ENCODE data around the gene GGT6. TPM values are rescaled to one million over a fixed set of nuclear protein-coding genes. Genes with fewer than 3 reads are reported as not detected.

GGT6 gene
- total RNA-seq, 1 experiment from 2014 or later, result 3.7 TPM

GRCh38 chr17:4519361-4519788 is 41.0 kb downstream of the GGT6 start:
- no peaks in the 10 kb centered on the region for H3K9me2 ChIP-seq (ENCODE audit: insufficient read depth)
- no TSS peak for BruUV-seq (replicated peaks)
- intact Hi-C loops (cut with micrococcal nuclease; ENCODE audit: unreplicated experiment), result no loop called here
- H3K27me3 ChIP-seq (ENCODE audit: insufficient read depth, low read depth), result no peaks in the 10 kb centered on the region
- TF ChIP-seq EZH2 (IDR thresholded peaks at IDR 0.05; ENCODE audit: low read depth) (no peak), CTCF (conservative IDR thresholded peaks at IDR 0.05) (no peak)
- ChIA-PET CTCF (interaction anchor here (0.6 to 1.3 kb wide), 3 partner anchors 36 to 51 kb away, joined by 3 to 5 read pairs (median 4); no protein-coding TSS in a partner anchor), POLR2A (ENCODE audit: unreplicated experiment) (interaction anchor here (0.7 kb wide), 1 partner anchor 42 kb away, joined by 5 read pairs; no protein-coding TSS in a partner anchor)
- H3K36me3 ChIP-seq (ENCODE audit: low read depth), result peaks cover 16% of the 10 kb centered on the region; the same call in 1 of the 2 replicates
- peaks cover 76% of the 10 kb centered on the region for H3K79me2 ChIP-seq (ENCODE audit: low read depth)
- DNase-seq, result peak in 1 of 2 experiments; percentile 75
- no peak overlapping the region for H3K4me3 ChIP-seq
- no peak overlapping the region for H3K4me2 ChIP-seq
- no peak overlapping the region for H2AFZ ChIP-seq
- H3K9me3 ChIP-seq (ENCODE audit: insufficient read depth, low read depth), result no peaks in the 10 kb centered on the region
- H3K27ac ChIP-seq, result peak overlapping the region; percentile 87
- H3F3A ChIP-seq (ENCODE audit: insufficient read depth, low read depth), result peaks cover 60% of the 10 kb centered on the region
- H4K20me1 ChIP-seq (ENCODE audit: insufficient read depth), result no peaks in the 10 kb centered on the region
- peaks cover 70% of the 10 kb centered on the region for H3K4me1 ChIP-seq (replicated peaks; ENCODE audit: insufficient read depth)

GRCh38 chr17:4518901-4519300 is 41.5 kb downstream of the GGT6 start:
- H3K9me2 ChIP-seq (ENCODE audit: insufficient read depth), result no peaks in the 10 kb centered on the region
- H3K9me3 ChIP-seq (ENCODE audit: insufficient read depth, low read depth), result no peaks in the 10 kb centered on the region
- ChIA-PET POLR2A (ENCODE audit: unreplicated experiment) (interaction anchor here (0.5 to 0.6 kb wide), 2 partner anchors 26 to 409 kb away, joined by 3 read pairs; no protein-coding TSS in a partner anchor), CTCF (interaction anchor here (0.6 to 1.3 kb wide), 2 partner anchors 48 to 50 kb away, joined by 4 to 5 read pairs; no protein-coding TSS in a partner anchor)
- intact Hi-C loops (cut with micrococcal nuclease; ENCODE audit: unreplicated experiment), result no loop called here
- H3K36me3 ChIP-seq (ENCODE audit: low read depth), result peaks cover 11% of the 10 kb centered on the region; the same call in 1 of the 2 replicates
- H4K20me1 ChIP-seq (ENCODE audit: insufficient read depth), result no peaks in the 10 kb centered on the region
- H3K4me2 ChIP-seq, result no peak overlapping the region
- DNase-seq, result no peak
- no TSS peak for BruUV-seq (replicated peaks)
- H2AFZ ChIP-seq, result no peak overlapping the region
- H3F3A ChIP-seq (ENCODE audit: insufficient read depth, low read depth), result peaks cover 60% of the 10 kb centered on the region
- H3K79me2 ChIP-seq (ENCODE audit: low read depth), result peaks cover 74% of the 10 kb centered on the region
- peaks cover 75% of the 10 kb centered on the region for H3K4me1 ChIP-seq (replicated peaks; ENCODE audit: insufficient read depth)
- H3K4me3 ChIP-seq, result no peak overlapping the region
- H3K27ac ChIP-seq, result peak overlapping the region; percentile 87
- TF ChIP-seq CTCF (conservative IDR thresholded peaks at IDR 0.05) (no peak), EZH2 (IDR thresholded peaks at IDR 0.05; ENCODE audit: low read depth) (no peak)
- no peaks in the 10 kb centered on the region for H3K27me3 ChIP-seq (ENCODE audit: insufficient read depth, low read depth)

GRCh38 chr17:4516735-4517134 is 43.6 kb downstream of the GGT6 start:
- H3K36me3 ChIP-seq (ENCODE audit: low read depth), result no peaks in the 10 kb centered on the region
- H3K9me3 ChIP-seq (ENCODE audit: insufficient read depth, low read depth), result no peaks in the 10 kb centered on the region
- TF ChIP-seq EZH2 (IDR thresholded peaks at IDR 0.05; ENCODE audit: low read depth) (no peak), CTCF (conservative IDR thresholded peaks at IDR 0.05) (no peak)
- no peak overlapping the region for H3K4me3 ChIP-seq
- H3K27me3 ChIP-seq (ENCODE audit: insufficient read depth, low read depth), result no peaks in the 10 kb centered on the region
- H3K4me1 ChIP-seq (replicated peaks; ENCODE audit: insufficient read depth), result peaks cover 88% of the 10 kb centered on the region
- no peak overlapping the region for H2AFZ ChIP-seq
- POLR2A ChIA-PET (ENCODE audit: unreplicated experiment), result no interaction called here
- H3K4me2 ChIP-seq, result peak overlapping the region; percentile 19; the same call in 1 of the 2 replicates
- BruUV-seq (replicated peaks), result no TSS peak
- intact Hi-C loops (cut with micrococcal nuclease; ENCODE audit: unreplicated experiment), result no loop called here
- DNase-seq, result no peak
- peaks cover 63% of the 10 kb centered on the region for H3K79me2 ChIP-seq (ENCODE audit: low read depth)
- peaks cover 62% of the 10 kb centered on the region for H3F3A ChIP-seq (ENCODE audit: insufficient read depth, low read depth)
- CTCF ChIA-PET, result no interaction called here
- no peaks in the 10 kb centered on the region for H3K9me2 ChIP-seq (ENCODE audit: insufficient read depth)
- H3K27ac ChIP-seq, result peak overlapping the region; percentile 100
- no peaks in the 10 kb centered on the region for H4K20me1 ChIP-seq (ENCODE audit: insufficient read depth)
